Gastrocnemius medialis (tissue), 4 donors: Measurements from ENCODE around the gene SDR42E1. TPM values are rescaled to one million over a fixed set of nuclear protein-coding genes. Genes with fewer than 3 reads are reported as not detected.

Experiments
- ATAC-seq, 2 donors: fragments of 150-250 bp; one replicate each; pipeline ENCODE4 v1.9.1; 2016
- DNase-seq, 2 donors: peaks; one replicate each; pipeline ENCODE4 v3.0.0-alpha.2; 2019
- H3K27ac ChIP-seq, 4 donors: fragments of 200-600 bp; sonication (generic); 1 replicate in 1 of 4; 2 replicates in 3 of 4; pipeline ENCODE4 v1.5.1; 2016 to 2018; ENCODE audit warnings: mild to moderate bottlenecking in 2 of 4, moderate library complexity in 1 of 4
- H3K27me3 ChIP-seq, 3 donors: fragments of 200-600 bp; sonication (generic) in 2 of 3; 1 replicate in 1 of 3; 2 replicates in 2 of 3; pipeline versions ENCODE4 v1.5.1 to v1.6.0; 2016 to 2019; ENCODE audit warnings: mild to moderate bottlenecking in 1 of 3, moderate library complexity in 1 of 3
- H3K36me3 ChIP-seq, 2 donors: fragments of 200-600 bp; sonication (generic) in 1 of 2; one replicate each; pipeline ENCODE4 v1.5.1; 2017 to 2018
- H3K4me1 ChIP-seq, 2 donors: fragments of 200-600 bp; sonication (generic) in 1 of 2; one replicate each; pipeline ENCODE4 v1.5.1; 2016 to 2017; ENCODE audit warnings: mild to moderate bottlenecking in 2 of 2
- H3K4me3 ChIP-seq, 4 donors: fragments of 200-600 bp; sonication (generic) in 3 of 4; 1 replicate in 1 of 4; 2 replicates in 3 of 4; pipeline ENCODE4 v1.5.1; 2016 to 2019; ENCODE audit warnings: mild to moderate bottlenecking in 2 of 4
- H3K9me3 ChIP-seq, 3 donors: fragments of 200-600 bp; sonication (generic) in 2 of 3; 1 replicate in 1 of 3; 2 replicates in 2 of 3; pipeline ENCODE4 v1.5.1; 2016 to 2019
- CTCF ChIP-seq, 5 experiments: fragments of 450-650 bp in 3 of 5; fragments of 200-600 bp in 2 of 5; sonication (generic) in 2 of 5; IDR thresholded peaks in 4 of 5; conservative IDR thresholded peaks in 1 of 5; 1 replicate in 4 of 5; 2 replicates in 1 of 5; pipeline ENCODE4 v1.5.1; 2016 to 2019; ENCODE audit warnings: antibody characterized with exemption in 5 of 5, mild to moderate bottlenecking in 3 of 5, moderate library complexity in 3 of 5
- POLR2A ChIP-seq, 2 donors: fragments of 450-650 bp; IDR thresholded peaks; one replicate each; pipeline ENCODE4 v1.6.1; 2017; ENCODE audit warnings: antibody characterized with exemption in 2 of 2, mild to moderate bottlenecking in 2 of 2, moderate library complexity in 2 of 2
- in situ Hi-C, 4 donors: fragments of 200-750 bp; cut with MboI; loops; one replicate each; pipeline versions ENCODE4 v1.15.0 to v1.8.0; 2017; ENCODE audit warnings: low sequenced_read_pairs in 4 of 4
- intact Hi-C: fragments of 100-400 bp; cut with DNase I; formaldehyde crosslinking; loops from one replicate; pipeline ENCODE4 v1.15.1; 2023; ENCODE audit warnings: low total_unique reads
- total RNA-seq, 4 donors: library from RNA; depleted of rRNA; stranded (reverse); fragments of >200 nt; gene quantifications; one replicate each; pipeline versions ENCODE4 v1.1.0 to v1.2.3, GENCODE V29; 2016

SDR42E1 gene
- total RNA-seq, 4 donors from 2014 or later, result 0.02 TPM; not detected in 3

- DNase-seq (no peak), ATAC-seq (no peak)
- intact Hi-C loops, result no loop called here
- no peaks in the 10 kb centered on the region for H3K36me3 ChIP-seq
- H3K4me3 ChIP-seq, result no peak overlapping the region
- no peak for TF ChIP-seq CTCF (IDR thresholded peaks at IDR 0.05 in 4 of 5, conservative IDR thresholded peaks at IDR 0.05 in 1 of 5)
- no peak for TF ChIP-seq POLR2A (IDR thresholded peaks at IDR 0.05)
- no peaks in the 10 kb centered on the region for H3K9me3 ChIP-seq
- H3K27me3 ChIP-seq, result no peaks in the 10 kb centered on the region
- H3K27ac ChIP-seq, result no peak overlapping the region
- in situ Hi-C loops, result no loop called here
- H3K4me1 ChIP-seq, result no peaks in the 10 kb centered on the region
These were observed 35.3 kb upstream of the SDR42E1 start for GRCh38 chr16:82046541-82046940.

DNA sequence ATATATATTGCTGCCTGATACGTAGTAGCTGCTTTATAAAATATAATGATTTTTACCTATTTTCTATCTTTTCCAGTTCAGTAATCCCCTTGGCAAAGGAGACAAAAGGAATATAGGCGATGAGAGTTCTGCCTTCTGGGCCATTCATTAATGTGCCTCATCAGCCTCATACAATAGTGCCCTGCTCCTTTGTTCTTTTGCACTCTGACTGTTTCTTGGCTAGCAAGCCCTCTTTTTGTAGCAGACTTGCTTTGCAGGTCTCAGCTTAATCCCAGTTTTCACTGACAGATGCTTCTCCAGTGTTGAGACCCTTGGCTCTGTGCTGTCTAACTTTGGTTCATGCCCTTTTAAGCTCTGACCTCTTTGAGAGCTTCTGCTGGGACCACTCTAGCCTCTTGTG lies 34.2 kb upstream of the SDR42E1 start:
- in situ Hi-C loops, result no loop called here
- TF ChIP-seq POLR2A (IDR thresholded peaks at IDR 0.05) (no peak), CTCF (IDR thresholded peaks at IDR 0.05 in 4 of 5, conservative IDR thresholded peaks at IDR 0.05 in 1 of 5) (no peak)
- Histone ChIP-seq H3K36me3 (no peaks in the 10 kb centered on the region), H3K4me1 (no peaks in the 10 kb centered on the region), H3K4me3 (no peak overlapping the region), H3K27me3 (no peaks in the 10 kb centered on the region), H3K27ac (no peak overlapping the region), H3K9me3 (no peaks in the 10 kb centered on the region)
- DNase-seq (no peak), ATAC-seq (no peak)
- intact Hi-C loops, result no loop called here

GRCh38 chr16:82044585-82044911 lies 33.3 kb upstream of the SDR42E1 start:
- ATAC-seq (no peak), DNase-seq (no peak)
- no peaks in the 10 kb centered on the region for H3K9me3 ChIP-seq
- TF ChIP-seq POLR2A (IDR thresholded peaks at IDR 0.05) (no peak), CTCF (IDR thresholded peaks at IDR 0.05 in 4 of 5, conservative IDR thresholded peaks at IDR 0.05 in 1 of 5) (no peak)
- no peak overlapping the region for H3K27ac ChIP-seq
- no peak overlapping the region for H3K4me3 ChIP-seq
- no peaks in the 10 kb centered on the region for H3K27me3 ChIP-seq
- H3K36me3 ChIP-seq, result no peaks in the 10 kb centered on the region
- in situ Hi-C loops, result no loop called here
- H3K4me1 ChIP-seq, result no peaks in the 10 kb centered on the region
- intact Hi-C loops, result no loop called here

- in situ Hi-C loops, result no loop called here
- no peak for ATAC-seq
- TF ChIP-seq POLR2A (IDR thresholded peaks at IDR 0.05), result no peak
- TF ChIP-seq CTCF (IDR thresholded peaks at IDR 0.05 in 4 of 5, conservative IDR thresholded peaks at IDR 0.05 in 1 of 5), result no peak
- no peak for DNase-seq
- Histone ChIP-seq H3K36me3 (no peaks in the 10 kb centered on the region), H3K4me1 (no peaks in the 10 kb centered on the region), H3K27ac (no peak overlapping the region), H3K9me3 (no peaks in the 10 kb centered on the region), H3K27me3 (no peaks in the 10 kb centered on the region), H3K4me3 (no peak overlapping the region)
- intact Hi-C loops, result no loop called here
These were observed 32.7 kb upstream of the SDR42E1 start for GRCh38 chr16:82043680-82044584.
